ENCODE results near the gene LAGE3. TPM values are rescaled to one million over a fixed set of nuclear protein-coding genes. Genes with fewer than 3 reads are reported as not detected.

LAGE3 gene, protein sequence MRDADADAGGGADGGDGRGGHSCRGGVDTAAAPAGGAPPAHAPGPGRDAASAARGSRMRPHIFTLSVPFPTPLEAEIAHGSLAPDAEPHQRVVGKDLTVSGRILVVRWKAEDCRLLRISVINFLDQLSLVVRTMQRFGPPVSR
- total RNA-seq: 15.3 to 16.5 TPM (median 15.8 TPM) in 3 replicates

DNA sequence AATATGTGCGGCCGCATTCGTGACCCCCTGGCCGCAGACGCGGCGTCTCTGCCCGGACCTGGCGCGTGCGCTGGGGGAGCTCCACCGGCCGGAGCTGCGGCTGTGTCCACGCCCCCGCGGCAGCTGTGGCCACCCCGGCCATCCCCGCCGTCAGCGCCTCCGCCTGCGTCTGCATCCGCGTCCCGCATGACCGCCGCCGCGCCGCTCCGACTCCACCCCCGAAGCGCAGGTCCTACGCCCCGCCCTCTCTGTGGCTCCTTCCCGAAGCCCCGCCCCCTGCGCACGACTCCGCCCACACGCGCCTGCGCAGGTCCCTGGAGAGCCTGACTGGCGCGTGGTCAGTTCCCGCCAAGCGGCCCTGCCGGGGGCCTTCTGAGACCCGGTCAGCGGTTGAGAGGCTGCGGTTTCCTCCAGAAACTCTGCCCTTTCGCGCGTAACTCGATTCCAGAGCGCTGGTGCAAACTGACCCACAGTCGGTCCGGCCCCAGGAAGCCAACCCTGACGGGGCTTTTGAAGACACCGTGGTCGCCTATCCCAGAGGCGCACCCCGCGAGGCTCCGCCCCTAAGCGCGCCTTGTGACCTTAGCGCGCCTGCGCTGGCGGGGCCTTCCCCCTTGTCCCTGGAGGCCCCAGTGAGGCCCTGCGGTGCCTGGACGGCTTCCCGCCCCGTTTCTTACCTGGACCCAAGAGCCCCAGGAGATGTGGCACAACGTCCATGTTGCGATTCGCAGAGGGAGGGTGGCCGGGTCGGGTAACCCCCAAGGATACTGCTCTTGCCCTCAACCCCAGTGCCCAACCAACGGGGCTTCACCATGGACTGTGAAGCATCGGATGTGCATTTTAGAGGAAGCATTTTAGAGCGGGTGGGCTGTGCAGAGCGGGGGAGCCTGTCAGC, at the start of gene LAGE3:
TSS of gene LAGE3 (minus strand) at position 554 of the 895 bp plus-strand sequence. CDS start at position 188, 366 bp downstream.
- Mint-ChIP-seq H3K36me3 (peaks cover 5% of the 10 kb centered on the region), H3K9me3 (peaks cover 8% of the 10 kb centered on the region), H3K4me3 (peak within 1 kb of the TSS; percentile 73), H3K27me3 (ENCODE audit: low read depth) (no peaks in the 10 kb centered on the region), H3K27ac (peak within 1 kb of the TSS; percentile 12), H3K4me1 (peaks cover 2% of the 10 kb centered on the region)
- TF ChIP-seq, protein P1, sequence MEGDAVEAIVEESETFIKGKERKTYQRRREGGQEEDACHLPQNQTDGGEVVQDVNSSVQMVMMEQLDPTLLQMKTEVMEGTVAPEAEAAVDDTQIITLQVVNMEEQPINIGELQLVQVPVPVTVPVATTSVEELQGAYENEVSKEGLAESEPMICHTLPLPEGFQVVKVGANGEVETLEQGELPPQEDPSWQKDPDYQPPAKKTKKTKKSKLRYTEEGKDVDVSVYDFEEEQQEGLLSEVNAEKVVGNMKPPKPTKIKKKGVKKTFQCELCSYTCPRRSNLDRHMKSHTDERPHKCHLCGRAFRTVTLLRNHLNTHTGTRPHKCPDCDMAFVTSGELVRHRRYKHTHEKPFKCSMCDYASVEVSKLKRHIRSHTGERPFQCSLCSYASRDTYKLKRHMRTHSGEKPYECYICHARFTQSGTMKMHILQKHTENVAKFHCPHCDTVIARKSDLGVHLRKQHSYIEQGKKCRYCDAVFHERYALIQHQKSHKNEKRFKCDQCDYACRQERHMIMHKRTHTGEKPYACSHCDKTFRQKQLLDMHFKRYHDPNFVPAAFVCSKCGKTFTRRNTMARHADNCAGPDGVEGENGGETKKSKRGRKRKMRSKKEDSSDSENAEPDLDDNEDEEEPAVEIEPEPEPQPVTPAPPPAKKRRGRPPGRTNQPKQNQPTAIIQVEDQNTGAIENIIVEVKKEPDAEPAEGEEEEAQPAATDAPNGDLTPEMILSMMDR (IDR thresholded peaks at IDR 0.05; ENCODE audit: unreplicated experiment): no peak
- DNase-seq (ENCODE audit: low spot score in 2 of 2, unreplicated experiment in 2 of 2): peak; percentile 84 to 95

DNA sequence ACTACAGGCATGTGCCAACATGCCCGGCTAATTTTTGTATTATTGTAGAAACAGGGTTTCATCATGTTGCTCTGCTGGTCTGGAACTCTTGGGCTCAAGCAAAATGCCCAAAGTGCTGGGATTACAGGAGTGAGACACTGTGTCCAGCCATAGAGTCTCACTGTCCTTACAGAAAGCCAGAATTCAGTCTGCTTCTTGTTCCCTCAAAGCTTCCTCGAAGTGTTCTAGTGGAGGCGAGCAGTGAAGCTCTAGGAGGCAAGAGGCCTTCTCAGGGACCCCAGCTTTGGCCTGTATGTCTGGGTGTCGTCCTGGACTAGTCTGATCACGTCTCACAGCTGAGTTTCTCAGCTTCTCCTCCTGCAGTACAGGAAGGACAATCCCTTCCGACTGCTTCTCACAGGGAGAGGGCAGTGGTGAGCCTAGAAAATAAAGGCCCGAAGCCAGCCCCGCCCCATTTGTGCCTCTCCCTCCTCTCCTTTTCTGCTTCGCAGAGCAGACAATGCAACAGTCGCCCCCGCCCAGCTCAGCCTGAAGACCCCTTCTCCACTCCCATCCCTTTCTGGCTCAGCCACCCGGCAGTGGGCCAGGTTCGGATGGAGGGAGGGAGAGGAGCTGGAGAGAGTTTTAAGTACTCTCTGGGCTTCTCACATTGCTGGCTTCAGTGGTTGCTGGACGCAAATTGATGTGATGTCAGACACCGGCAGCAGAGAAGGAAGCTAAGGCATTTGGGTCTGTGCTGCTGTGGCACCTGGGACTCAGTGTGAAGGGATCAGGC, 48.0 kb upstream of the LAGE3 start:
- peaks cover 7% of the 10 kb centered on the region for H3K9me3 Mint-ChIP-seq
- H3K4me1 Mint-ChIP-seq: peaks cover 19% of the 10 kb centered on the region
- peak overlapping the region; percentile 55 for H3K4me3 Mint-ChIP-seq
- no peaks in the 10 kb centered on the region for H3K36me3 Mint-ChIP-seq
- no peaks in the 10 kb centered on the region for H3K27me3 Mint-ChIP-seq (ENCODE audit: low read depth)
- H3K27ac Mint-ChIP-seq: peak overlapping the region; percentile 87
- peak; percentile 65 to 74 for DNase-seq (ENCODE audit: low spot score in 2 of 2, unreplicated experiment in 2 of 2)
- TF ChIP-seq, protein P1 (IDR thresholded peaks at IDR 0.05; ENCODE audit: unreplicated experiment): peak; percentile 18

DNA sequence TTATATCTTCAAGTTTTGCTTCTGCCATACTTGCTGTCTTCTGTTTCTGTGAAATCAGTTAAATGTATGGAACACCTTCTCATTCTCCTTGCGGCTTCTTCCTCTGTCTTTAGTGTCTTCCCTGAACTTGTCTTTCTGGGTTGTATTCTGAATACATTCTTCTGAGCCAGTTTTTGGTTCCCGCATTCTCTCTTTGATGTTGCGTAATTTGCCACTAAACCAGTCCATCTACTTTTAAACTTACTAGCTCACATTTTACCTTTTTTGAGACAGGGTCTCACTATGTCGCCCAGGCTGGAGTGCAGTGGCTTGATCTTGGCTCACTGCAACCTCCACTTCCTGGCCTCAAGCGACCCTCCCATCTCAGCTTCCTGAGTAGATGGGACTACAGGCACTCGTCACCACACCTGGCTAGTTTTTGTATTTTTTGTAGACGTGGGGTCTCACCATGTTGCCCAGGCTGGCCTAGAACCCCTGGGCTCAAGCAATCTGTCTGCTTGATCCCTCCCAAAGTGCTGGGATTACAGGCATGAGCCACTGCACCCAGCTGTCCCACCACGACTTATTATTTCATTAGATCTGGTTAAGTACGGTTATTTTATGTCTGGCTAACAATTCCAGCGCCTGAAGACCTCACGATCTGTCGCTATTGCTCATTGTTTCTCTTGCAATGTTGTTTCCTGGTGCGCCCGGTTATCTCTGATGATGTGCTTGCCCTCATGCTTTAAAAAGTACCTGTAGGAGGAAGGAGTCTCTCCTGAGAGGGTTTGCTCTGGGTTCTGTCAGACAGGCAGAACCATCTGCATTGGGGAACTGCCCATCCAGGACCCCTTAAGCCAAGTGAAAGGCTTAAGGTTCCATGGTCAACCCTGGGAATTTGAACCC, 46.8 kb upstream of the LAGE3 start:
- TF ChIP-seq, protein P1 (IDR thresholded peaks at IDR 0.05; ENCODE audit: unreplicated experiment): no peak
- H3K36me3 Mint-ChIP-seq: no peaks in the 10 kb centered on the region
- H3K4me3 Mint-ChIP-seq: no peak overlapping the region
- peaks cover 16% of the 10 kb centered on the region for H3K4me1 Mint-ChIP-seq
- DNase-seq (ENCODE audit: low spot score in 2 of 2, unreplicated experiment in 2 of 2): no peak
- H3K27ac Mint-ChIP-seq: peak overlapping the region; percentile 62
- no peaks in the 10 kb centered on the region for H3K27me3 Mint-ChIP-seq (ENCODE audit: low read depth)
- peaks cover 4% of the 10 kb centered on the region for H3K9me3 Mint-ChIP-seq

DNA sequence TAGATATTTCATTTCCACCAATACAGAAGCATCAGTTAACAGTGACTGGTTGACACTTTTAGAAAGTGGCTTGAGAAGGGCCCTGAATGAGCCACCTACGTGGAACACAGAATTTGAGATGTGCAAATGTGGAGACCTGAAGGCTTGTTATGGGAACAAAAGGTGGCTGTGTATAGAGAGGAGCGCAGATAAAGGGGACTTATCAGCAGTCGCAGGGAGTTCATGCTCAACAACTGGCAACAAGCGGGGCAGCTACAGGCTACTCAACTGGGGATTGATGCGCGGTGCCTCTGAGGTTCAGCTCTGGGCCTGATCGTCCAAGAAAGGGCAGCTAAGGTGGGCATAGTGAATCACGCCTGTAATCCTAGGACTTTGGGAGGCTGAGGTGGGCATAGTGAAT, 40.3 kb upstream of the LAGE3 start:
- Mint-ChIP-seq H3K4me3 (no peak overlapping the region), H3K27ac (peak overlapping the region; percentile 30), H3K36me3 (no peaks in the 10 kb centered on the region), H3K27me3 (ENCODE audit: low read depth) (no peaks in the 10 kb centered on the region), H3K9me3 (peaks cover 4% of the 10 kb centered on the region), H3K4me1 (peaks cover 20% of the 10 kb centered on the region)
- TF ChIP-seq, protein P1 (IDR thresholded peaks at IDR 0.05; ENCODE audit: unreplicated experiment): no peak
- DNase-seq (ENCODE audit: low spot score in 2 of 2, unreplicated experiment in 2 of 2): no peak

All from mesothelial cell of epicardium (in vitro differentiated cells).